ENCODE data around the gene TBRG1.
"Not testable (repeated sequence)": the region's sequence is repeated elsewhere in the genome, so short reads cannot be mapped to it uniquely, and the experiment has no call there.

Gene TBRG1, protein sequence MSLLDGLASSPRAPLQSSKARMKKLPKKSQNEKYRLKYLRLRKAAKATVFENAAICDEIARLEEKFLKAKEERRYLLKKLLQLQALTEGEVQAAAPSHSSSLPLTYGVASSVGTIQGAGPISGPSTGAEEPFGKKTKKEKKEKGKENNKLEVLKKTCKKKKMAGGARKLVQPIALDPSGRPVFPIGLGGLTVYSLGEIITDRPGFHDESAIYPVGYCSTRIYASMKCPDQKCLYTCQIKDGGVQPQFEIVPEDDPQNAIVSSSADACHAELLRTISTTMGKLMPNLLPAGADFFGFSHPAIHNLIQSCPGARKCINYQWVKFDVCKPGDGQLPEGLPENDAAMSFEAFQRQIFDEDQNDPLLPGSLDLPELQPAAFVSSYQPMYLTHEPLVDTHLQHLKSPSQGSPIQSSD

DNA sequence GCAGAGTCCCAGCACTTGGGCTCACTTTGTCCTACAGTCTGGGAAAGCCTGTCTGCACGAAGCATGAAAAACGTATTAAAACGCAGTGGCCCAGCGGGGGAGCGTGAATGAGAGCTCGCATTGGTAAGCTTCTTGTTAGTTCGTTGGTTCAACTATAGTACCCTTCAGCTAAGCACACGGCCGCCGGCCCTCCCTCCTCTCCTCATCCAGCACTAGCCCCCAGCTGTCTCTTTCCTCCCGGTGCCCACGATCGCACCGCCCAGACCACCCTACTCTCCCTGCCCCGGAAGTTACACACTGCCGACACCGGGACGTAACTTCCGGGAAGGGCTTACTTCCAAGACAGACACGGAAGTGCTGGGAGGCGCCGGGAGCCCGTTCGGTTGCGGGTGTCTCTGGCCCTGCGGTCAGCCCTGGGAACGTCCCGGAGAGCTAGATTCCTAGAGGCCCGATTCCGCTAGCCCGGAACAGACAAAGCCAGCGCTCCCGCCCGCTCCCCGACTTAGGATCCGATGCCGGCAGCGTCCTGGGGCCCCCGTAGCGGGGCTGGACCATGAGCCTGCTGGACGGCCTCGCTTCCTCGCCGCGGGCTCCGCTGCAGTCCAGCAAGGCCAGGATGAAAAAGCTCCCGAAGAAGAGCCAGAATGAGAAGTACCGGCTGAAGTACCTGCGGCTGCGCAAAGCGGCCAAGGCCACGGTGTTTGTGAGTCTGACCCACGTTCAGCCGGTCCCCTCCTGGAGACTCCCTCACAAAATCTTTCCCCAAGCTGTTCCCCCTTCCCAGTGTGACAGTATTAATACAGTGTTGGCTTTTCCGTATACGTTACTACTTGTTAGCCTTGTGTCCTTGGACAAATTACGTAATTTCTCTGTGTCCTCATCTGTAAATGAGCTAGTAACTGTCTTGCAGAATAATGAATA, at the start of gene TBRG1:
Gene TBRG1, plus strand, starts transcription at position 334 of the 921 bp plus-strand sequence. Its CDS starts 220 bp downstream, at position 554.
- peak; percentile 81 for DNase-seq

DNA sequence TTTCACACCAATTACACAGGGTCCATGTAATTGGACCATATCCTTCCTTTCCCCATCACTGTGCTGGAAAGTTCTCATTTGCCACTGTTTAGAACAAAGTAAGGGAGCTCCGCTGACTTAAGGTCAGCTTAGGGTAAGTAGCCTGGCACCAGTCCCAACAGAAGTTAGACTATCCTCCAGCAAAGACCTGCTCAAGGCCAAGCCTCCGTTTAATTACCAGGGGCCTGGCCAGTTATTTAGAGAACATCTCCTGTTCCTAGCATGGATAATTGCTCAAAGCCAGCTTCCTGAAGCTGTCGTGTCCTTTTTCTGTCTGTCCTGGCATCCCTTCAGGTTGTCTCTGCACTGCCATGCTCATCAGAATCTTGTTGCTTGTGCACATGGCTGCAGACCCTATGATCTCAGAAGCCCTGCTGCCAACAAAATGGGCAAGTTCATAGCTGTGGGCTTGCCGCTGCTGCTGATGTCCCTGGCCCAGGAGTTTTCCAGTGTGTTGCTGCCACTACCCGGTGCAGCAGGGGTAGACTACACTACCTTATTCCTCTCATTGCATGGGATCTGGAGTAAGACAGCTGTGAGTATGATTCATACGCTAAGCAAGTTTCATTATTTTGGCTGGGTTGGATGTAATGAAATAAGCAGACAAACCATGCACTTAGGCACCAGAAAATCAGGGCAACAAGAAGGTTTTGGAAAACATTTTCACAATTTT, 44.8 kb upstream of the TBRG1 start:
- no peak for DNase-seq

DNA sequence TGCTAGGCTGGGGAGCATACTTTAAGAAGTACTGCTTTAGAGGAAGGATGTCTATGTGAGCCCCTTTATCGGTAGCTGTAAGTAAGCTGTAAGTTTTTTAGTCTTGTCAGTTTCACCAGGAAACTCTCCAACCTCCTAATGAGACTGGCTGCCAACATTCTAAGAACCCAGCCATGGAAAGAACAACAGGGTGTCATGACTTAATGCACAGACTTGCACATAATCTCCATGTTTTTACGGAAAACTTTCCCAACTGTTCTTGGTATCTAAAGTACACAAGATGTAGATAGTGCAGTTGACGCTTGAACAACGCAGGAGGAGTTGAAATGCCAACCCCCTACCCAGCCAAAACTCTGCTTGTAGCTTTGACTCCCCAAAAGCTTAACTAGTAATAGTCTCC, 43.9 kb upstream of the TBRG1 start:
- DNase-seq, result no peak

DNA sequence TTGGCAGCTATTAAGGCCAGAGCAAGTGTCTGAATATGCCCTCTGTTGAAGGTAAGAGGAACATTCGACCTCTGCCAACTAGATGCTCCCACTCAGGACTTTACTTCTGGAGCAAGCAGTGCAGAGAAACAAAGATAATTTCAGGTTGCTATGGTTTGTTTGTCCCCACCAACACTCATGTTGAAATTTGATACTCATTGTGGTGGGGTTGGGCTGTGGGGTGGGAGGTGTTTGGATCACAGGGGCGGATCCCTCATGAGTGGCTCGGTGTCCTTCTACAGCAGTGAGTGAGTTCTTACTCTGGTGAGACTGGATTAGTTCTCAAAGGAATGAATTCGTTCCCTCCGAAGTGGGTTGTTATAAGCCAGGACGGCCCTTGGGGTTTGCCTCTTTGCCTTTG, 40.8 kb upstream of the TBRG1 start:
- no peak for DNase-seq

DNA sequence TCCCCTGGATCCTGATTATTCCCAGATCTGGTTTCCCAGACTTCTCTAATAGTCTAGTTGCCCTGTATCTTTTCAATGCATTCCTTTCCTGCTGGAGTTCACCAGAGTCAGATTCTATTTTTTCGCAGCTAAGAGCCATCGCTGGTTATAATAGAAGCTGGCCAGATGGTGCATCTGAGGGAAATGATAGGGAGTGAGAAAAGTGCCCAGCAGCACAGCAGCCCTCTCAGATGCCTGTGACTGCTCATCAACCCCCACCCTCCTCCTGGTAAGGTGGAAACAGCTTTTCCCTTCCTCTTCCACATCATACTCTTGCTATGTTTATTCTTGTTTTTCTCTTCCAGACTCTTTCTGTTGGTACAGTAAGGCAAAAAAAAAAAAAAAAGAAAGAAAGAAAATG, 40.1 kb upstream of the TBRG1 start:
- DNase-seq, result no peak

DNA sequence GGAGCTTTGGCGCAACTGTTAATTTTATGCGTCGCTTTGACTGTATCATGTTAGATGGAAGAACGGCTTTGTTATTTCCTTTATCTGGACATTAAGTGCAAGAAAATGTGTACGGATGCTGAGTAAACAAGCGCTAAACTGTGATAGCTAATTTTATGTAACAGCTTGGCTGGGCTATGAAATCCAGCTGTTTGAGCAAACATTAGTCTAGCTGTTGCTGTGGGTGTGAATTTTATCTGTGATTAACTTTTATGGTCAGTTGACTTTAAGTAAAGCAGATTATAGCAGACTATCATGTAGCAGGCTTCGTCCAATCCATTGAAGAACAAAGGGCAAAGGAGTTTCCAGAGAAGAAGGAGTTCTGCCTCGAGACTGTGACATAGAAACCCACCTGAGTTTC, 38.9 kb upstream of the TBRG1 start:
- DNase-seq, result no peak

DNA sequence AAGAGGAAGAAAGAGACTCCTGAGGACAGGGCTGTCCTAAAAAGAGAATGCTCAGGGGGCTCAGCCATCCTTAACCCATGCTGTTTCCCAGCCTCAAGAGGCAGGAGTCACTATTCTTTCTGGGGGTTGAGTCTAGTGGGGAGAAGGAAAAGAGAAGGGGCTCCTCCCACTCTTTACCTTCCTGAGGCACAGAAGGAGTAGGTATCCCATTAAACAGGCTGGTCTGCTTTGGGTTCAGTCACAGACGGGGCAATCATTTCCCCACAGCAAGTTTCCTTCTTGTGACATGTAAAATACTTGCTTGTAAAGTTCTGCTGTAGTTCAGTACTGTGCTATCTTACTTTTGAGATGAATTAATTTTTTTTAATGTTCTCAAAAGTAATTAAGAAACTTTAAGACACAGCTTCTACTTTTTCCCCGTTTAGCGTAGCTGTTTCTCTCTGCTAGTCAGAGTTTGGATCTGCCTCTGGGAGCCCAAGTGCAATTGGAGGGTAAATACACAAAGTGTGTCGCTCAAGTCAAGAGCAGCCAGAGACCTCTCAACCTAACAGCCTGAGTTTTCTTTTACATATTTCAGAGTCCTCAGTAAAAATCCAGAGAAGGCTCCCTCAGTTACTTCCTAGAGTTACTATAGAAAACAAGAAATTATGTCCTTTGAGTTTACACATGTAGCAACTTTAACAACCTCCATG, 37.8 kb upstream of the TBRG1 start:
- no peak for DNase-seq

DNA sequence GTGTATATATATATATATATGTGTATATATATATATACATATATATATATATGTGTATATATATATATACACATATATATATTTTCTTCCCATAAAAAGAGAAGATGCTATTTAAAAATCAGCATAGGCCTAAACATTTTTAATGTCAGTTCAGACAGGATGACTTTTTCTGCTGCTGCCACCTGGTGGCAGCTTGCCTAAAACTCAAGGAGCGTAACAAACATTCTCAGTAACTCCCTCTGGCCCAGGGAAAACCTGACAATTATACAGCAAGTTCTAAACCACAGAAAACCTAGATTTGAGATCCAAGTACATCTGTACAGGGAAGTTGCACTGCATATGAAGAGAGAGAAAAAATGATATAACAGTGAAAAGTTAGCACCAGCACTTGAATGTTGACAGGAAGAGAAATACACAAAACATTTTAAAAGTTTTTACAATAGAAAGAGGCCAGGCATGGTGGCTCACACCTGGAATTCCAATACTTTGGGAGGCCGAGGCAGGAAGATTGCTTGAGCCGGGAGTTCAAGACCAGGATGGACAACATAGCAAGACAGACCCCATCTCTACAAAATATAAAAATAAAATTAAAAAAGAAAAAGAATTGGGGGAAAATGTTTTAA, 36.3 kb upstream of the TBRG1 start:
- DNase-seq, result no peak

DNA sequence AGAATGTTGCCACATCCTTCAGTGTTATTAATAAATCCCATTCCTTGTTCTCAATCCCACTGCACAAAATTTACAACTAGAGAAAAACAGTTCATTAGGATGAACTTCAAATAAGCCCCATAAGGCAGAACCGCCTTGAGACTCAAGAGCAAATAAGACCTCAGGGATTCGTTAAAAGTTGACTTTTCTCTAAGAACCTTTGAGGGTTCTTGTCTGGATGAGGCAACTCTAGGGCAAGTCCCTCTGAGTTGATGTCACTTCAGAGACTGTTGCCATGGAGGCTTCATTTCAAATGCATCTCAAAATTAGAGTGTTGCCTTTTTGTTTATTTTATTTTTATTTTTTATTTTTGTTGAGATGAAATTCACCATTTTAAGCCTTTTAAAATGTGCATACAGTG, 31.2 kb upstream of the TBRG1 start:
- DNase-seq, result no peak

DNA sequence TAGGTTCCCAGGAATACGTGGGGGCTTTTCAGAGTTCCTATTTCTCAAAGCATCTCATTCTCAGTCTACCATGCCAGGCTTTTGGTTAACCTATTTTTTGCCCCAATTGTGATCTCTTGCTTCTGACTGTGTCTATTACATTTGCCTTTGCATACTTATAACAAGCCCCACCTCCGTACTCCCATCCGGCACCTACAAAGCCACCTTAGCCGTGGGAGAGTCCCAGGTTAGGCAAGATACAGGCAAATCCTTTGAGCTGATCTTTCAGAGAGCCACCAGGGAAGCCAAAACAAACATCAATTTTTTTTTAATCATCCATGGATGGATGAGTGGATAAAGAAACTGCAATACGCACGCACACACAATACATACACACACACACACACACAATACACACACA, 30.0 kb upstream of the TBRG1 start:
- DNase-seq, result no peak

DNA sequence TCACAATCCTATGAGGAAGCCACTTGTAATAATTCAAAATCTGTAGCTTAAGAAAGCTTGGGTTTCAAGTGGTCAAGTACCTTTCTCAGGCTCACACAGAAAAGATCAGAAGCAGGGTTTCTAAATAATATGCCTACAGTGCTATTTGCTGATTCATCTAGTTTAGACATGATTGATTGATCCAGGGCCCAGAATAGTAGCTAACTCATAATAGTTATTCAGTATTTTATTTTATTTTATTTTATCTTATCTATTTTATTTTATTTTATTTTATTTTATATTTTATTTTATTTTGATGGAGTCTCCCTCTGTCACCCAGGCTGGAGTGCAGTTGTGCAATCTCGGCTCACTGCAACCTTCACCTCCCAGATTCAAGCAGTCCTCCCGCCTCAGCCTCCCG, 27.4 kb upstream of the TBRG1 start:
- no peak for DNase-seq

DNA sequence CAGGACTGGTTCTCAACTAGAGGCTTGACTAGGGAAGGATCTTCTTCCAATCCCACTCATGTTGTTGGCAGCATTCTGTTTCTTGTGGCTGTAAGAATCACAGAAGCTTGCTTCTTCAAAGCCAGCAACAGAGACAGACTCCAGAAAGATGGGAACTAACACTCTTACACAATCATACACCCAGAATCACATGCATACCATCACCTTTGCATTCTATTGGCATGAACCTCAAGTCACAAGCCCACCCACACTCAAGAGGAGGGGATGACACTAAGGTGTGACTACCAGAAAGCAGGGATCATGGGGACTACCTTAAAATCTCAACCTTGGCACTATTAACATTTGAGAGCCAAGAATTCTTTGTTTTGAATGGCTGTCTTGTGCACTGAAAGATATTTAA, 25.0 kb upstream of the TBRG1 start:
- DNase-seq, result no peak

DNA sequence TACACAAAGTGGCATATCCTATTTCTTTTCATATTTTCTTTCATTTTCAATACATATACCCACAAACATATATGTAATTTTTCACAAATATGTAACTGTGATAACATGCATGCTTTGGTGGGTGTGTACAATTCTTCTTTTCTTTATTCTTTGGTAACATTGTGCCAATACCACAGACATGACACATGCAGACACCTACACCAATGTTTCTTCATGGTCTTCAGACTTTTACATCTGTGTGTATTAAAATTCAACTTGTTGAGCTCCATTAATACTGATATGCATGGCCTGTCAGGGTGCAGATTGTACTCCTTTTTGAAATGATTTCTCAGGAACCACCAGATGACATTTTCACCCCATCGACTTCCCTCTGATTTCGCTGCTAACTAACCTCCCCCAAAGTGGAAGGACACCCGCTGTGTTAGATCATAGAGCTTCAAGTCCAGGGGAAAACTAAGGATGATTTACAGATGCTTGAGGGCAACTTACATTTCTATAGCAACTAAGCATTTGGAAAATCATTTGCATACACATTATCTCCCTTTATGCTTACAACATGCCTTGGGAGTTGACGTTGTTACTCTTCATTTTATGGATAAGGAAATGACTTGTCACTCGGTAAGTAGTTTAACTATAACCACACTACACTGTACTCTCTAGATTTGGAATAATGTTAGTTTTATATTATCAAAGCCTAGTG, 21.9 kb upstream of the TBRG1 start:
- DNase-seq, result no peak

DNA sequence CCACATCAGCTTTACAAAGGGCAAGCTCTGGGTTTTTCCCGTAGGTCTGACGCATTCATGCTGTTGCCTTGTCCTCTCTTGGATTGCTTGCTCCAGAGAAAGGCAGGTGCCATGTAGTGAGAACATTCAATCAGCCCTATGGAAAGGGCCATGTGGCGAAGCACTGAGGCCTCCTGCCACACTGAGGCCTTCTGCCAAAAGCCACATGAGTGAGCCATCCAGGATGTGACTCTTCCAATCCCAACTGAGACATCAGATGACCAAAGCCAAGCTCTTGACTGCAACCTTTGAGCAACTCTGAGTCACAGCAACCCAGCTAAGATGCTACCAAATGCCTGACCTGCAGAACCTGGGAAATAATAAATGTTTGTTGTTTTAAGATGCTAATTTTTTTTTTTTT, 20.5 kb upstream of the TBRG1 start:
- DNase-seq, result no peak

DNA sequence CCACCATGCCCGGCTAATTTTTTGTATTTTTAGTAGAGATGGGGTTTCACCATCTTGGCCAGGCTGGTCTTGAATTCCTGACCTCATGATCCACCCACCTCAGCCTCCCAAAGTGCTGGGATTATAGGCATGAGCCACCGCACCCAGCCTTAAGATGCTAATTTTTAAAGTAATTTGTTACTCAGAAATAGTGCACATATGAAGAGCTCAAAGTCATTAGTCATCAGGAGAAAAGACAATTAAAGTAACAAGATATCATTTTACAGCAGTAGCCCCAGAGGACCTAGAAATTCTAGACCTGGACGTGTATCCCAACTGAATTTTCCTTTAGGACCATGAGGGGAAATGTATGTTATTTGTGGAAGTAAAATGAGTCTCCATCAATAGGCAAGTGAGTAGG, 19.9 kb upstream of the TBRG1 start:
- DNase-seq, result not testable (repeated sequence)

DNA sequence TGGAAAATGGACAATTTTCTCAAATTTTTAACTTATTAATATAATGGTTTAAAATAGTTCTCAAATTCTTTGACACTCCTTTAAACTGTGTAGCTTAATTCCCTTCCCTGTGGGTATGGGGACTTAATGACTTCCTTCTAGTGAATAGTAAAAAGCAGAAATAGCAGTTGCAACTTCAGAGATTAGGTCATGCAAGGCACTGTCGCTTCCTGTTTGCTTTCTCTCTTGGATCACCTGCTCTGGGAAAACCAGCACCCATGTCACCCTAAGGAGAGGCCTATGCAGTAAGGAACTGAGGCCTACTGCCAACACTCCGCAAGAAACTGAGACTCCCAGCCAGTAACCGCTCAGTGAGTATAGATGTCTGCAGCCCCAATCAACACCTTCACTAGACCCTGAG, 16.9 kb upstream of the TBRG1 start:
- no peak for DNase-seq

DNA sequence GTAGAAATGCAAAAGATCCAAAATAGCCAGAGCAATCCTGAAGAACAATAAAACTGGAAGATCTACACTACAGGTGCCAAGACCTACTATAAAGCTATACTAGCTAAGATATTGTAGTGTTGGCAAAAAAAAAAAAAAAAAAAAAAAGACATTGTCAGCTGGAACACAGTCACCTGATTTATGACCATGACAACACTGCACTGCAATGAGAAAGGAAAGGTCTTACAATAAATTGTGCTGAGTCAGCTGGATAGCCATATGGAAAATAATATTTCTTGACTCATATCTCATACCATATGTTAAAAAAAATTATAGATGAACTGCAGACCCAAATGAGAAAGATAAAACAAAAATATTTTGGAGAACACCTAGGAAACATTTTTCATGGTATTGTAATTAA, 14.5 kb upstream of the TBRG1 start:
- no peak for DNase-seq

DNA sequence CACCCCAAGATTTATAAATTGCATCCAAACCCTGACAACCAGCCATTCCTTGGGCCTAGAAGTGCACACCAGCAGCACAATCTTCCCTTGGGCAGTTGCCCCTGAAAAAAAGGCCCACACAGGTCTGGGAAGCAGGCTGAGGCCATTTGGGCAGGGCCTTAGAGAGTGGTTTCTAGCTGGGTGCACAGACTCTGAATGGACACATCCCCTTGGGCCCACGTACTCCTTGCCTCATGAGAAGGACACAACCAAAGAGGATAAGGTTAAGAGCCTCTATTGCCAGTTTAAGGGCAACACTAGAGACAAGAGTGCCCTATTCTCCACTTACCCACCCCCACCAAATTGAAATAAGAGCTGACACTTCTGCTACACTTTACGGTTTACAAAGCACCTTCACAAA, 12.4 kb upstream of the TBRG1 start:
- no peak for DNase-seq

DNA sequence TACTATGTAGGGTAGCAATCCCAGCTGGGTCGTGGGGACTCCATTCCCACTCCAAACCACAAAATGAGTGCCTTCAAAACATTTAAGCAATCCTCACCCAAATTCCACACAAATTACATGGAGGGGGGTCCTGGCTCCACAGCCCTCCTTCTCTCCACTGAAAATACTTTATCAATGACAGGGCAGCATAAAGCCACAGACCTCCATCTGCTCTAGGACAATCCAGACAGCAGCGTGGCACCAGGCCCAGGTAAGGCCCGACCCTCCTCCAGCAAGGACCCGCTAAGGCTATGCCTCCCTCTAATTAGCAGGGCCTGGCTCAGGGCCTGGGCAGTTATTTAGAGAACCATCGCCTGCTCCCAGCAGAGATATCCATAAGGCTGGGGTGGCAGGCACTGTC, 11.6 kb upstream of the TBRG1 start, which contains the start of gene PANX3:
Gene PANX3, plus strand, starts transcription at position 365 of the 400 bp plus-strand sequence. CDS start 129 bp downstream, outside the sequence.
- DNase-seq, result no peak

DNA sequence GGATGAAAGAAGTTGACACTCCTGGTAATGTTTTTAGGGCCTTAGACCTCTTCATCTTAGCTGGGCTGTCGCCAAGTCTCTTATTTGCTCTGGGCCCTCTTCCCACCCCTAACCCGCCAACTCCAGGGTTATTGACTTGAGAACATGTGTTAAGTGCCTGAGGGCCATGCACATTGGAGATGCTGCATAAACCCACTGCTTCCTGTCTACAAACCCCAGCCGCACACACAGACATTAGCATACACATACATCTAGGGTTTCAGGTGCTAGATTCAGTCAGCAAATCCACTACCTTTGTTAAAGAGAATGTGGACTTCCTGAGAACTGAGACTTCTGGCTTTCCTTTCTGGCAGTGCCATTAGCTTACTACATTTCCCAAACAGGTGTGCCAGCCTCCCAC, 10.6 kb upstream of the TBRG1 start:
- no peak for DNase-seq

DNA sequence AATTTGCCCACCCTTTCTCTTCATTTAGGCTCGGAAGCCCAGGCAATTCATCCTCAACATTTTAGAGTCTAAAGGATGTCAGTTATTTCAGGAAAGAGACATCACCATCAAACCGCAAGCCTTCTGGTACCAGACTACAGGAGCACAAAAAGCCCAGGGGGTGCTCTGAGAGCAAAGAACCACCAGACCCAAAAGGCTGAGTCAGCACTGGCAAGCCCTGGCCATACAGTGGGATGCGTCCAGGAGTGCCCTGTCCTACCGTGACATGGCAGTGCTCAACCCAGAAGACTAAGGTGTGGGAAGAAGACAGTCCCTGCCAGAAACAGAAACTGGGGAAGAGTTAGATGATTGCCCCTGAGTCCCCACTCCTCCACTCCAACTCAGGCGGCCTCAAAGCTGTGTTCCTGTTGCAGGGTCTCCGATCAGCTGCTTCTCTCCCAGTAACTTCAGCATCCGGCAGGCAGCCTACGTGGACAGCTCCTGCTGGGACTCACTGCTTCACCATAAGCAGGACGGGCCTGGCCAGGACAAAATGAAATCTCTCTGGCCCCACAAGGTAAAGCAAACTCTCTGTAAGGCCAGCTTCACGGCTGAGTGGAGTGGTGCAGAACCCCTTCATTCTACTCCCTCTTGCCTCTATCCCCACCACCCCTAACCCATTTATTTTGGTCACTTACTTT, 10.0 kb upstream of the TBRG1 start:
- DNase-seq, result no peak
